ENCODE measurements around the gene INF2. TPM values are rescaled to one million over a fixed set of nuclear protein-coding genes. Genes with fewer than 3 reads are reported as not detected.

Gene INF2
- total RNA-seq, 1 experiment from 2014 or later: 58.3 TPM

GRCh38 chr14:104746934-104747481 lies 57.6 kb downstream of the INF2 start:
- Histone ChIP-seq H3K4me1 (ENCODE audit: insufficient read depth, low read length) (no peaks in the 10 kb centered on the region), H3K18ac (ENCODE audit: insufficient read length, low read depth, low read length) (no peak overlapping the region), H4K20me1 (ENCODE audit: control insufficient read depth, insufficient read depth, insufficient read length) (no peaks in the 10 kb centered on the region), H2BK12ac (ENCODE audit: insufficient read length, low read depth, low read length) (no peak overlapping the region), H2BK15ac (ENCODE audit: low read depth, low read length) (no peak overlapping the region), H3K14ac (ENCODE audit: insufficient read depth, low read length) (no peak overlapping the region), H3K4ac (ENCODE audit: low read depth, low read length) (no peak overlapping the region), H3K56ac (ENCODE audit: insufficient read length, low read depth, low read length) (no peak overlapping the region), H2BK20ac (ENCODE audit: low read depth, low read length, poor library complexity, severe bottlenecking) (no peak overlapping the region), H3K27ac (ENCODE audit: insufficient read length, low read depth, low read length) (no peak overlapping the region), H2BK5ac (ENCODE audit: insufficient read length, low read length) (no peak overlapping the region), H3K9ac (ENCODE audit: extremely low read depth, insufficient read length, low read length) (no peak overlapping the region), H3K27me3 (ENCODE audit: insufficient read depth, low read length) (no peaks in the 10 kb centered on the region), H3K23ac (ENCODE audit: insufficient read length, low read depth, low read length) (no peak overlapping the region), H3K4me2 (ENCODE audit: insufficient read depth, insufficient read length, low read length) (no peak overlapping the region), H3K9me3 (ENCODE audit: control insufficient read depth, low read depth, low read length) (peaks cover 6% of the 10 kb centered on the region), H3K79me2 (ENCODE audit: insufficient read depth, low read length) (no peaks in the 10 kb centered on the region), H4K8ac (replicated peaks; ENCODE audit: insufficient read length, low read depth, low read length) (no peak overlapping the region), H2AK5ac (ENCODE audit: insufficient read length, low read length) (no peak overlapping the region), H4K91ac (ENCODE audit: insufficient read length, low read depth, low read length) (no peak overlapping the region), H4K5ac (ENCODE audit: insufficient read length, low read depth, low read length) (no peak overlapping the region), H3T11ph (ENCODE audit: low read length) (no peak overlapping the region), H2BK120ac (ENCODE audit: low read depth, low read length, poor library complexity, severe bottlenecking) (no peak overlapping the region), H2AFZ (ENCODE audit: low read length) (no peak overlapping the region), H3K79me1 (ENCODE audit: insufficient read depth, low read depth, low read length, poor library complexity, severe bottlenecking) (no peaks in the 10 kb centered on the region), H3K23me2 (ENCODE audit: insufficient read length, low read depth, low read length, poor library complexity, severe bottlenecking) (no peaks in the 10 kb centered on the region)
- Mint-ChIP-seq H3K27ac (no peak overlapping the region), H3K27me3 (ENCODE audit: low read depth) (peaks cover 7% of the 10 kb centered on the region), H3K9me3 (peaks cover 13 to 15% of the 10 kb centered on the region in 2 experiments), H3K4me1 (peaks cover 4 to 9% of the 10 kb centered on the region in 2 experiments), H3K4me3 (no peak overlapping the region), H3K36me3 (ENCODE audit: insufficient read depth in 1 of 3, low read depth in 3 of 3) (peaks cover 0 to 27% (median 4%) of the 10 kb centered on the region in 3 experiments; a peak in 5 of 7 replicates)
- TF ChIP-seq, protein P1, sequence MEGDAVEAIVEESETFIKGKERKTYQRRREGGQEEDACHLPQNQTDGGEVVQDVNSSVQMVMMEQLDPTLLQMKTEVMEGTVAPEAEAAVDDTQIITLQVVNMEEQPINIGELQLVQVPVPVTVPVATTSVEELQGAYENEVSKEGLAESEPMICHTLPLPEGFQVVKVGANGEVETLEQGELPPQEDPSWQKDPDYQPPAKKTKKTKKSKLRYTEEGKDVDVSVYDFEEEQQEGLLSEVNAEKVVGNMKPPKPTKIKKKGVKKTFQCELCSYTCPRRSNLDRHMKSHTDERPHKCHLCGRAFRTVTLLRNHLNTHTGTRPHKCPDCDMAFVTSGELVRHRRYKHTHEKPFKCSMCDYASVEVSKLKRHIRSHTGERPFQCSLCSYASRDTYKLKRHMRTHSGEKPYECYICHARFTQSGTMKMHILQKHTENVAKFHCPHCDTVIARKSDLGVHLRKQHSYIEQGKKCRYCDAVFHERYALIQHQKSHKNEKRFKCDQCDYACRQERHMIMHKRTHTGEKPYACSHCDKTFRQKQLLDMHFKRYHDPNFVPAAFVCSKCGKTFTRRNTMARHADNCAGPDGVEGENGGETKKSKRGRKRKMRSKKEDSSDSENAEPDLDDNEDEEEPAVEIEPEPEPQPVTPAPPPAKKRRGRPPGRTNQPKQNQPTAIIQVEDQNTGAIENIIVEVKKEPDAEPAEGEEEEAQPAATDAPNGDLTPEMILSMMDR (conservative IDR thresholded peaks at IDR 0.05): no peak
- WGBS (ENCODE audit: extremely low coverage, insufficient read length, low lambda C conversion rate): no CpG with 5 or more reads among the region's 7 CpGs
- DNase-seq: no peak

Data from H9 (cell line).